ENCODE results near the gene GOSR1.
"Not testable (repeated sequence)": the region's sequence is repeated elsewhere in the genome, so short reads cannot be mapped to it uniquely, and the experiment has no call there.

Gene GOSR1

DNA sequence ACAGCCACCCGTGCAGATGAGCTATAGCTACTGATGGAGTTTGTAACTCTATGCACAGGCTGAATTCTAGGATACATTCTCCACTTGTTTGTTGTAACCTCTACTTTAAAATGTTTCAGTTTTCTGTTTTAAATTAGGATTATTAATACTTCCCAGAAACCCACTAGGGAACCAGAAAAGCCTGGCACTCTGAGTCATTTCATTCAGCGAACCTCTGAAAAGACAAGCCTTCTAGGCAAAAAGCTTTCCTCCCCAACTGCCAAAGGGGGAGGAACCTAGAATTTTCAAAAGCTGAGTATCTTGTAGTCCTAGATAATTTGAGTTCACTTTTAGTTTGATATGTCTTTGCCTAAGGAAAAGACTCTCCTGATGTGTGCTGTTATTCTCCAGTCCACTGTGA lies 43.2 kb downstream of the GOSR1 start:
- Histone ChIP-seq H3K36me3 (ENCODE audit: insufficient read depth, low read length) (peaks cover 19% of the 10 kb centered on the region), H3K9me3 (ENCODE audit: control insufficient read depth, insufficient read depth, low read length) (peaks cover 6% of the 10 kb centered on the region; the same call in 1 of the 2 replicates), H3K4me1 (ENCODE audit: insufficient read depth, low read length) (no peaks in the 10 kb centered on the region), H3K9ac (ENCODE audit: low read depth, low read length) (no peak overlapping the region)

DNA sequence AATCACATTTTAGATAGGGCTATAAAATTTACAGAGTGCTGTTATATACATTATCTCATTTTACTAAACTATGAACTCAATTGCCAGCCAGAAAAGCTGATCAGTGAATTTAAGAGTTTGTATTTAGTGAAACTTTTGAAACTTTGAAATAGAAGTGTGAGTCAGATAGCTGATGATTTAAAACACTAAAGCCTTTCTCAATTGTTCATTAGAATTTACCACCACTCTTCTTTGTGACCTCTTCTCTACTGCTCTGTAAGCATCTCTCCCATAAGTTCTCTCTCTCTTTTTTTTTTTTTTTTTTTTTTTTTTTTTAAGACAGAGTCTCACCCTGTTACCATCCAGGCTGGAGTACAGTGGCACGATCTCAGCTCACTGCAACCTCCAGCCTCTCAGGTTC lies 43.7 kb downstream of the GOSR1 start:
- Histone ChIP-seq H3K4me1 (ENCODE audit: insufficient read depth, low read length) (no peaks in the 10 kb centered on the region), H3K9me3 (ENCODE audit: control insufficient read depth, insufficient read depth, low read length) (peaks cover 6% of the 10 kb centered on the region; the same call in 1 of the 2 replicates), H3K9ac (ENCODE audit: low read depth, low read length) (no peak overlapping the region), H3K36me3 (ENCODE audit: insufficient read depth, low read length) (peaks cover 19% of the 10 kb centered on the region)

DNA sequence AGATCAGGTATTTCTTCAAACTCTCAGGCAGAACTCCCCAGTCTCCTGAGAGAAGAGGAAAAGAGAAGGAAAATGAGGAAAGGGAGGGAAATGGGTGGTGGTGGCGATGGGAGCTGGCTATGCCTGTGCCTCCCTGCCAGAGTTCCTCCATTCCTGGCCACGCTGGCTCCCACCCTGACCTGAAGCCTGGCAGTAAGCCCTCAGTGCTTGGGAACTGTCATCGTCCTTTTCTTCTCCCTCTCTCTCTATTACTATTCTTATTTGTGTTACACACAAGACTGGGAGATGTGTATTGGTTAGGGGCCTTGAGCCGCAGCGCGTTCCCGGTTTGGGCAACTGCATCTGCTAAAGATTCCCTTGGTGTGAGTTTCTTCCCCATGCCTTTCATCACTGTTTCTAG lies 44.6 kb downstream of the GOSR1 start:
- Histone ChIP-seq H3K9ac (ENCODE audit: low read depth, low read length) (no peak overlapping the region), H3K4me1 (ENCODE audit: insufficient read depth, low read length) (no peaks in the 10 kb centered on the region), H3K36me3 (ENCODE audit: insufficient read depth, low read length) (peaks cover 19% of the 10 kb centered on the region), H3K9me3 (ENCODE audit: control insufficient read depth, insufficient read depth, low read length) (peaks cover 6% of the 10 kb centered on the region; the same call in 1 of the 2 replicates)

DNA sequence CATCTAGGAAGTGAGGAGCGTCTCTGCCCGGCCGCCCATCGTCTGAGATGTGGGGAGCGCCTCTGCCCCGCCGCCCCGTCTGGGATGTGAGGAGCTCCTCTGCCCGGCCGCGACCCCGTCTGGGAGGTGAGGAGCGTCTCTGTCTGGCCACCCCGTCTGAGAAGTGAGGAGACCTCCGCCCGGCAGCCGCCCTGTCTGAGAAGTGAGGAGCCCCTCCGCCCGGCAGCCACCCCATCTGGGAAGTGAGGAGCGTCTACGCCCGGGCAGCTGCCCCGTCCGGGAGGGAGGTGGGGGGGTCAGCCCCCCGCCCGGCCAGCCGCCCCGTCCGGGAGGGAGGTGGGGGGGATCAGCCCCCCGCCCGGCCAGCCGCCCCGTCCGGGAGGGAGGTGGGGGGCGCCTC lies 46.0 kb downstream of the GOSR1 start:
- peaks cover 17% of the 10 kb centered on the region for H3K36me3 ChIP-seq (ENCODE audit: insufficient read depth, low read length)
- H3K9ac ChIP-seq (ENCODE audit: low read depth, low read length); H3K4me1 ChIP-seq (ENCODE audit: insufficient read depth, low read length); H3K9me3 ChIP-seq (ENCODE audit: control insufficient read depth, insufficient read depth, low read length): not testable (repeated sequence)

DNA sequence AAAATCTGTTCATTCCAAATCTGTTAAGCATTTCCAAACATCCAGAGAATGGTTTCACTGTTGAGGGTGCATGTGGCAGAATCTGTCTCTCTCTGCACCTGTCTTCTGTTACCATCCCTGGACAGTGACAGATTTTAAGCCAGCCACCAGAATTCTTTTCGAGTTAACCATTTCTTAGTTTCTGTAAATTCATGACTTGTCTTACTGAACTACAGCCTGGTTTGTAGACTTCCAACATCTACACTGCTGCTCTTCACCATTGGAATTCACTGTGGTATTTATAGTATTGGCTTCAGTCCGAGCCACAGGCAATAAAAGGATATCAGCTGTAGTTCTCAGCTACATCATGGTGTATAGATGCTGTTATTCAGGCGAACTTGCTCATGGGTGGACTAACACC lies 47.6 kb downstream of the GOSR1 start:
- Histone ChIP-seq H3K9me3 (ENCODE audit: control insufficient read depth, insufficient read depth, low read length) (peaks cover 6% of the 10 kb centered on the region; the same call in 1 of the 2 replicates), H3K9ac (ENCODE audit: low read depth, low read length) (no peak overlapping the region), H3K4me1 (ENCODE audit: insufficient read depth, low read length) (no peaks in the 10 kb centered on the region), H3K36me3 (ENCODE audit: insufficient read depth, low read length) (peaks cover 12% of the 10 kb centered on the region)

DNA sequence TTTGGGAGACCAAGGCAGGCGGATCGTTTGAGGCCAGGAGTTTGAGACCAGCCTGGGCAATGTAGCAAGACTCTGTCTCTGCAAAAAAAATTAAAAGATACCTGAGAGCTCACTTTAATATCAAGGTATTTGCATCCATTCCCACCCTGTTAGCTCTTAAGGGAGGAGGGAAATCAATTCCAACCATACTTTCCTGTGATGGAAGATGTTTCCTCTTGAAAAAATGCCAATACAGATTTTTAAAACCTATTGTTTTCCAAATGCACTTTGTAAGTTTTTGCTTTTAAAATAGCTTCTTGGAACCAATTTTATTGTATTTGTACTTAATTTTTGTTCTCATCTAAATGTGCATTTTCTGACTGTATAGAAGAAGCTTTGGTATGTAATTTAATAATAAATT lies 49.2 kb downstream of the GOSR1 start:
- Histone ChIP-seq H3K9me3 (ENCODE audit: control insufficient read depth, insufficient read depth, low read length) (peaks cover 6% of the 10 kb centered on the region; the same call in 1 of the 2 replicates), H3K9ac (ENCODE audit: low read depth, low read length) (no peak overlapping the region), H3K36me3 (ENCODE audit: insufficient read depth, low read length) (peaks cover 6% of the 10 kb centered on the region), H3K4me1 (ENCODE audit: insufficient read depth, low read length) (no peaks in the 10 kb centered on the region)

DNA sequence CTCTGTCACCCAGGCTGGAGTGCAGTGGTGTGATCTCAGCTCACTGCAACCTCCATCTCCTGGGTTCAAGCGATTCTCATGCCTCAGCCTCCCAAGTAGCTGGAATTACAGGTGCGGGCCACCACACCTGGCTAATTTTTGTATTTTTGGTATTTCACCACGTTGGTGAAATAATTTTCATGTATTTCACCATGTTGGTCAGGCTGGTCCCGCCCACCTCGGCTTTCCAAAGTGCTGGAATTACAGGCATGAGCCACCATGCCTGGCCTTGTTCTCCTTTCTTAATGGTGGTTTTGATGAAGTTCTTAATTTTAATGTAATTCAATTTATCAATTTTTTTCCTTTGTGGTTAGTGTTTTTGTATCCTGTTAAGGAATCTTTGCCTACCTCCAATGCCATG lies 51.5 kb downstream of the GOSR1 start:
- not testable (repeated sequence) for H3K9me3 ChIP-seq (ENCODE audit: control insufficient read depth, insufficient read depth, low read length); H3K4me1 ChIP-seq (ENCODE audit: insufficient read depth, low read length); H3K36me3 ChIP-seq (ENCODE audit: insufficient read depth, low read length); H3K9ac ChIP-seq (ENCODE audit: low read depth, low read length)

DNA sequence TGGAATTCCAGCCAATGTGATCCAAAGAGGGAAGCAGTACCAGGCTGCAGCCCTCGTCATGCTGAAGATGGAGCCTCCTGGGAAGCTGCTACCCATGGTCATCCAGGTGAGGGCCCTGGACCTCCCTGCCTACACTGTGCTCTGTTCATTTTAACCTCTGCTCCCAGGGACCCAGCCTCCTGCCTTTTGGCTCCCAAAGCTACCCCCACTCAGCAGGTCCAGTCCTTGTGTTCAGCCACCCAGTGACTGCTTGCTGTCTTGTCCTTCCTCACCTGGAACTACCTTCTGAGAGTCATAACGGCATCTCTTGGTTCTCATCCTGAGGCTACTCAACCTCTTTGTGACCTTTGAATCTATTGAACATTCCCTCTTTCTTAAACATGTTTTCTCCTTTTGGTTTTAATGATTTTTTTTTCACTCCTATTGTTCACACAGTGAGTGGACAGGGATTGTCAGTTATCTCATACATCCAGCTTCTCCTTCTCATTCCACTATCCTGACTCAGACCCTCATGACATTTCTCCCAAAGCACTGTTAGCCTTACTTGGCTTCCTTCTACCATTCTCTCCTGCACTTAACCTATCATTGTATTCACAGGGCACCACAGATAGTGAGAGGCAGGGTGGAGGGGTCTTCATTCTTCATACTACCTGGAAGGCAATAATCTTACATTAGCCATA lies 53.3 kb downstream of the GOSR1 start:
- no peak overlapping the region for H3K9ac ChIP-seq (ENCODE audit: low read depth, low read length)
- H3K4me1 ChIP-seq (ENCODE audit: insufficient read depth, low read length): no peaks in the 10 kb centered on the region
- no peaks in the 10 kb centered on the region for H3K36me3 ChIP-seq (ENCODE audit: insufficient read depth, low read length)
- no peaks in the 10 kb centered on the region; the same call in 1 of the 2 replicates for H3K9me3 ChIP-seq (ENCODE audit: control insufficient read depth, insufficient read depth, low read length)

DNA sequence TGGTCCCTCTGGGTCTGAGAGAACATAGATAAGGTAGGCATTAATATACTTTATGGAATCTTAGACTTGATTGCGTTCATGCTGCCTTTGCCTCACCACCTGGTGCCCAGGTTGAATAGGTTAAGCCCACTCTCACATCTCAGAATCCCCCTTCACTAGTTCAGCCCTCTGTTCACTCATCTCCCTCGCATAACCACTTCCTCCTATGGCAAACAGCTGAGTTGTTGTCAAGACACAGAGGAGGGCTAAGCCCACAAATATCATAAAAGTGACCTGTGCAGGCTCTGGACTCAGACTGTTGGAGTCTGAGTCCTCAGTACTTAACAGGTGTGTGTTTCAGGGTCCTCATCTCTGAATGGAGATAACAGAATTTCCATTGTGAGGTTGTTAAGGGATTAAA lies 55.7 kb downstream of the GOSR1 start:
- no peak overlapping the region for H3K9ac ChIP-seq (ENCODE audit: low read depth, low read length)
- H3K9me3 ChIP-seq (ENCODE audit: control insufficient read depth, insufficient read depth, low read length): no peaks in the 10 kb centered on the region; the same call in 1 of the 2 replicates
- no peaks in the 10 kb centered on the region for H3K36me3 ChIP-seq (ENCODE audit: insufficient read depth, low read length)

DNA sequence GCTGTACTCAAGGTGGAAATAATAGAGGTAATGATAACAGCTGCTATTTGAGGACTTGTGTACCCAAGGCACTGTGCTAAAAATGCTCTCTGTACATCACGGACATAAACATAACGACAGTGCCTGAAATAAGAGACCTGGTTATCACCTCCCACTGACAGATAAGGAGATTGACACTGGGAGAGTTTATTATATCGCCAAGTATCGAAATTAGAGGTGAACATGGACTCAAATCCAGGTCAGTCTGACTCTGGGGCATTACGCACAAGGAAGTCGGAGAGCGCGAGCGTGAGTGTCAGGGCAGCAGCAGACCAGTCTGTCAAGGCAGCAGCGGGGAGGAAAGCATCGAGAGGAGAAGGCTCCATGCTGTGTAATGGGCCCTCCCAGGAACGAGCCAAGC lies 57.1 kb downstream of the GOSR1 start:
- H3K9ac ChIP-seq (ENCODE audit: low read depth, low read length): no peak overlapping the region
- no peaks in the 10 kb centered on the region for H3K36me3 ChIP-seq (ENCODE audit: insufficient read depth, low read length)
- H3K9me3 ChIP-seq (ENCODE audit: control insufficient read depth, insufficient read depth, low read length): no peaks in the 10 kb centered on the region; the same call in 1 of the 2 replicates
- H3K4me1 ChIP-seq (ENCODE audit: insufficient read depth, low read length): no peaks in the 10 kb centered on the region

More for the DNA sequence above, 55.7 kb downstream of the GOSR1 start:
- no peaks in the 10 kb centered on the region for H3K4me1 ChIP-seq (ENCODE audit: insufficient read depth, low read length)

DNA sequence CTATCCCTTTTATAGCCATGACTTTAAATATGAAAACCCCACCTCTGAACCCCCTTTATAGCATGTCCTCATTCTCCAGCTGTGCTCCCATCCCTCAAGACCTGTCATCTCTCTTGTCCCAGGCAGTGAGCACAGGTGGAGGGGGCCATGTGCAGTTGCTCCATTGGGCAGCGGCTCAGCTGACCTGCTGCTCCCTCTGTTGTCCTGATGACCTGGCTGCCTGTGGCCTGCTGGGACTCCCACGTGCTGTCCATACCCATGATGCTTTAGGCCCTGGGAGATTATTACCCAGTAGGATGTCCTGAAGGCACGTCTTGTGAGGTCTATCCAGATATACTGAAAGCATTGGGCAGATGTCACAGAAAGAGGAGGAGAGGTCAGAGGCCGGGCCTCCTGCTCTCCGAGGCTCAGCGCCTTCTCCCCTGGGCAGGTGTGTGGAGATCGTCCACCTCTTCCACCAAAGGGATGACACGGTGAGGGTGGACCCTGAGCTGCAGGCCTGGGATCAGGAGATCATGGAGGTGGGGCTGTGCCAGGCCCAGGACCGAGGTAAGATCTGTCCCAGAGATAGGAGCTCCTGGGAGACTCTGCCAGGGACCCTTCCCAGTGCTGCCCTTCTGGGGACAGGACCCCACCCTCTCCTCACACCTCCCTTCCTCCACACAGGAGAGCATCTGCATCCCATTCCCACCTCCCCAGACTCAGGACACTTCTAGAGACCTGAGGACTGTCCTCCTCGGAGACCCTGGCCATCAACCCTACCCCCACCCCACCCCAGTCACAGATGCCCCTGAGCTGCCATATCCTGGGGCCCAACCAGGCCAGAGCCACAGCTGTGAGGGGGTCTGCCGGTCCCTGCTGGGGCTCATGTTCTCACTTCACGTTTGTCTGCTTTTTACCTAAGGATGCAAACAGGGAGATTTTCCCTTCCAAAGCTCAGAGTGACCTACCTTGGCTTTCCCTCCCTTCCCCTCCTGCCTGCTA lies 58.0 kb downstream of the GOSR1 start:
- no peaks in the 10 kb centered on the region; the same call in 1 of the 2 replicates for H3K9me3 ChIP-seq (ENCODE audit: control insufficient read depth, insufficient read depth, low read length)
- no peaks in the 10 kb centered on the region for H3K4me1 ChIP-seq (ENCODE audit: insufficient read depth, low read length)
- H3K9ac ChIP-seq (ENCODE audit: low read depth, low read length): no peak overlapping the region
- no peaks in the 10 kb centered on the region for H3K36me3 ChIP-seq (ENCODE audit: insufficient read depth, low read length)

DNA sequence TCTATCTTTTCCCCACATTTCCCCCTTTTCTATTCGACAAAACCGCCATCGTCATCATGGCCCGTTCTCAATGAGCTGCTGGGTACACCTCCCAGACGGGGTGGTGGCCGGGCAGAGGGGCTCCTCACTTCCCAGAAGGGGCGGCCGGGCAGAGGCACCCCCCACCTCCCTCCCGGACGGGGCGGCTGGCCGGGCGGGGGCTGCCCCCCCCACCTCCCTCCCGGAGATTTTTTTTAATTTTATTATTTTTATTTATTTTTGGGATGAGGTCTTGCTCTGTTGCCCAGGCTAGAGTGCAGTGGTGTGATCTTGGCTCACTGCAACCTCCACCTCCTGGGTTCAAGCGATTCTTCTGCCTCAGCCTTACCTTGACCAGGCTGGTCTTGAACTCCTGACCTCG lies 59.6 kb downstream of the GOSR1 start:
- not testable (repeated sequence) for H3K4me1 ChIP-seq (ENCODE audit: insufficient read depth, low read length); H3K9me3 ChIP-seq (ENCODE audit: control insufficient read depth, insufficient read depth, low read length); H3K9ac ChIP-seq (ENCODE audit: low read depth, low read length)

DNA sequence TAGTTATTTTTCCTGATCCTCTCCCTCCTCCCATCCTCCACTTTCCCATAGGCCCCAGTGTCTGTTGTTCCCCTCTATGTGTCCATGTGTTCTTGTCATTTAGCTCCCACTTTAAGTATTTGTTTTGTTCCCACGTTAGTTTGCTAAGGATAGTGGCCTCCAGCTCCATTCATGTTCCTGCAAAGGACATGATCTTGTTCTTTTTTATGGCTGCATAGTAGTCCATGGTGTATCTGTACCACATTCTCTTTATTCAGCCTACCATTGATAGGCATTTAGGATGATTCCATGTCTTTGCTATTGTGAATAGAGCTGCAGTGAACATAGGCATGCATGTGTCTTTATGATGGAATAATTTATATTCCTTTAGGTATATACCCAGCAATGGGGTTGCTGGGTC lies 60.5 kb downstream of the GOSR1 start:
- H3K9ac ChIP-seq (ENCODE audit: low read depth, low read length); H3K4me1 ChIP-seq (ENCODE audit: insufficient read depth, low read length); H3K9me3 ChIP-seq (ENCODE audit: control insufficient read depth, insufficient read depth, low read length); H3K36me3 ChIP-seq (ENCODE audit: insufficient read depth, low read length): not testable (repeated sequence)

More for the DNA sequence above, 59.6 kb downstream of the GOSR1 start:
- H3K36me3 ChIP-seq (ENCODE audit: insufficient read depth, low read length): not testable (repeated sequence)

DNA sequence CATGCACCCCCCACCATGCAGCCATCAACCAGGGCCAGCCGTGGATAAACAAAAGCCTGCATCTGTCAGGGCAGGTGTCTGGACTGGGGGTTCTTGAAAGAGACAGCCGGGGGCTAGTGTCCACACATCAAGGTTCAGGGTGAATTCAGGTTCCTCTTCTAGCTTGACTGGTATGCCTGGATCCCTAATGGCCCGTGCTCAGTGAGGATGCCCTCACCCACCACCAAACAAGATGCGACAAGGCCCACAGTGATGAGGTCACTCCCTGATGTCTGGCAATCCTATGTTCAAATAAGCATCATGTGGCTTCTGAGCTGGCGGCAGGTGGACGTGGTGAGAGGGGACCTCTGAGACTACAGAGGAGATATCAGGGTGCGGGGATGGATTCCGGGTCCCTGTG lies 64.6 kb downstream of the GOSR1 start:
- Histone ChIP-seq H3K9me3 (ENCODE audit: control insufficient read depth, insufficient read depth, low read length) (no peaks in the 10 kb centered on the region), H3K4me1 (ENCODE audit: insufficient read depth, low read length) (no peaks in the 10 kb centered on the region), H3K9ac (ENCODE audit: low read depth, low read length) (no peak overlapping the region), H3K36me3 (ENCODE audit: insufficient read depth, low read length) (no peaks in the 10 kb centered on the region)

DNA sequence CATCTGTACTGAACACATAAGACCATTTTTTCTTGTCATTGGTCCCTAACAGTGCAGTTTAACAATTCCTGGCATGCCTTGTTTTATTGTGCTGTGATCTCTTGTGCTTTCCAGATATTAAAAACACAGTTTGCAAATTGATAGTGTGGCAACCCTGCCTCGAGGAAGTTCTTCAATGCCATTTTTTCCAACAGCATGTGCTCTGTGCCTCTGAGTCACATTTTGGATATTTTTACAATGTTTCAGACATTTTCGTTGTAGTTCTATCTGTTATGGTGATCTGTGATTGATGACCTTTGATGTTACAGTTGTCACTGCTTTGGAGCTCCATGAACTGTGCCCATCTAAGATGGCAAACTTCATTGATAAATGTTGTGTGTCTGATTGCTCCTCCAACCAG lies 66.2 kb downstream of the GOSR1 start:
- no peaks in the 10 kb centered on the region for H3K9me3 ChIP-seq (ENCODE audit: control insufficient read depth, insufficient read depth, low read length)
- H3K4me1 ChIP-seq (ENCODE audit: insufficient read depth, low read length): no peaks in the 10 kb centered on the region
- H3K9ac ChIP-seq (ENCODE audit: low read depth, low read length): no peak overlapping the region
- no peaks in the 10 kb centered on the region for H3K36me3 ChIP-seq (ENCODE audit: insufficient read depth, low read length)

All from ES-I3 (cell line).